Uterus (tissue), 2 donors: ENCODE results near the gene REXO1.

Experiments
- POLR2A ChIP-seq, 2 donors: fragments of 450-650 bp; IDR thresholded peaks; one replicate each; pipeline ENCODE4 v1.6.1; 2016; ENCODE audit warnings: antibody characterized with exemption in 2 of 2, mild to moderate bottlenecking in 1 of 2, moderate library complexity in 1 of 2
- TF ChIP-seq, protein P1 (sequence below), 4 experiments: fragments of 200-600 bp in 2 of 4; fragments of 450-650 bp in 2 of 4; sonication (generic) in 2 of 4; IDR thresholded peaks; one replicate each; pipeline ENCODE4 v1.5.1; 2016 to 2019; ENCODE audit warnings: antibody characterized with exemption in 4 of 4, mild to moderate bottlenecking in 2 of 4, moderate library complexity in 1 of 4

- TF ChIP-seq, protein P1, sequence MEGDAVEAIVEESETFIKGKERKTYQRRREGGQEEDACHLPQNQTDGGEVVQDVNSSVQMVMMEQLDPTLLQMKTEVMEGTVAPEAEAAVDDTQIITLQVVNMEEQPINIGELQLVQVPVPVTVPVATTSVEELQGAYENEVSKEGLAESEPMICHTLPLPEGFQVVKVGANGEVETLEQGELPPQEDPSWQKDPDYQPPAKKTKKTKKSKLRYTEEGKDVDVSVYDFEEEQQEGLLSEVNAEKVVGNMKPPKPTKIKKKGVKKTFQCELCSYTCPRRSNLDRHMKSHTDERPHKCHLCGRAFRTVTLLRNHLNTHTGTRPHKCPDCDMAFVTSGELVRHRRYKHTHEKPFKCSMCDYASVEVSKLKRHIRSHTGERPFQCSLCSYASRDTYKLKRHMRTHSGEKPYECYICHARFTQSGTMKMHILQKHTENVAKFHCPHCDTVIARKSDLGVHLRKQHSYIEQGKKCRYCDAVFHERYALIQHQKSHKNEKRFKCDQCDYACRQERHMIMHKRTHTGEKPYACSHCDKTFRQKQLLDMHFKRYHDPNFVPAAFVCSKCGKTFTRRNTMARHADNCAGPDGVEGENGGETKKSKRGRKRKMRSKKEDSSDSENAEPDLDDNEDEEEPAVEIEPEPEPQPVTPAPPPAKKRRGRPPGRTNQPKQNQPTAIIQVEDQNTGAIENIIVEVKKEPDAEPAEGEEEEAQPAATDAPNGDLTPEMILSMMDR (IDR thresholded peaks at IDR 0.05) = no peak
- no peak for TF ChIP-seq POLR2A (IDR thresholded peaks at IDR 0.05)
These were observed 15.6 kb upstream of the REXO1 start for GRCh38 chr19:1863638-1864479.
